ENCODE data around the gene SLC5A10.

GRCh38 chr17:19003543-19004420 lies 51.8 kb downstream of the SLC5A10 start:
- no peak for TF ChIP-seq SMC3 (conservative IDR thresholded peaks at IDR 0.05; ENCODE audit: poor library complexity)
- no peak for TF ChIP-seq CTCF (IDR thresholded peaks at IDR 0.05; ENCODE audit: poor library complexity, severe bottlenecking)
- no peak for TF ChIP-seq POLR2AphosphoS5 (IDR thresholded peaks at IDR 0.05)

Measured in neural cell (in vitro differentiated cells).